Hematopoietic multipotent progenitor cell (in vitro differentiated cells): ENCODE results near the gene PRAMEF12. TPM values are rescaled to one million over a fixed set of nuclear protein-coding genes. Genes with fewer than 3 reads are reported as not detected.

Experiments used
- total RNA-seq: library from RNA; depleted of rRNA; stranded (reverse); fragments of >200 nt; gene quantifications from one replicate; pipeline ENCODE4 v1.2.3, GENCODE V29; 2012

Gene PRAMEF12
- total RNA-seq, 1 donor: not detected

Other genes with a start within 250 kb of the PRAMEF12 start
- gene DHRS3, start 155.5 kb upstream of the PRAMEF12 start, total RNA-seq: 7.3 TPM
- not detected for gene AADACL4, start 129.7 kb upstream of the PRAMEF12 start, total RNA-seq
- gene AADACL3, start 57.6 kb upstream of the PRAMEF12 start, total RNA-seq: not detected
- not detected for gene CFAP107, start 27.5 kb upstream of the PRAMEF12 start, total RNA-seq
- gene PRAMEF1, start 17.7 kb downstream of the PRAMEF12 start, total RNA-seq: not detected
- gene PRAMEF11, start 57.7 kb downstream of the PRAMEF12 start, total RNA-seq: not detected
- not detected for gene HNRNPCL1, start 75.0 kb downstream of the PRAMEF12 start, total RNA-seq
- not detected for gene PRAMEF2, start 83.3 kb downstream of the PRAMEF12 start, total RNA-seq
- not detected for gene PRAMEF4, start 112.5 kb downstream of the PRAMEF12 start, total RNA-seq
- not detected for gene PRAMEF10, start 124.5 kb downstream of the PRAMEF12 start, total RNA-seq
- not detected for gene PRAMEF7, start 142.9 kb downstream of the PRAMEF12 start, total RNA-seq
- gene PRAMEF6, start 173.8 kb downstream of the PRAMEF12 start, total RNA-seq: not detected